OCI-LY3 (cell line): ENCODE data around the gene SAE1.

Source experiments
- H2AFZ ChIP-seq: fragments of 200-600, 300-600 bp; shearing (Covaris generic); 2 replicates; pipeline ENCODE4 v1.6.0; 2014; ENCODE audit warnings: antibody characterized with exemption, low read depth, low read length
- H3K27ac ChIP-seq: fragments of 200-600, 300-600 bp; sonication (generic); 2 replicates; pipeline ENCODE4 v1.5.1; 2014; ENCODE audit warnings: mild to moderate bottlenecking, low read length, moderate library complexity, mixed read lengths
- H3K27me3 ChIP-seq: fragments of 200-600, 300-600 bp; sonication (generic); 2 replicates; pipeline ENCODE4 v1.6.1; 2014; ENCODE audit warnings: low read depth, low read length, mixed read lengths
- H3K36me3 ChIP-seq: fragments of 200-600, 300-600 bp; sonication (generic); replicated peaks from 2 replicates; pipeline ENCODE3; 2014; ENCODE audit warnings: low read depth, low read length, mixed read lengths
- H3K4me1 ChIP-seq: fragments of 300-600, 200-600 bp; sonication (generic); 2 replicates; pipeline ENCODE4 v1.6.1; 2014; ENCODE audit warnings: low read length, mixed read lengths
- H3K4me2 ChIP-seq: fragments of 200-600, 300-600 bp; sonication (generic); 2 replicates; pipeline ENCODE4 v1.6.1; 2014; ENCODE audit warnings: low read length, mixed read lengths
- H3K4me3 ChIP-seq: fragments of 300-600, 200-600 bp; sonication (generic); 2 replicates; pipeline ENCODE4 v1.5.1; 2014; ENCODE audit warnings: antibody characterized with exemption, mild to moderate bottlenecking, low read length, moderate library complexity
- H3K79me2 ChIP-seq: fragments of 300-600, 200-600 bp; shearing (Covaris generic); 2 replicates; pipeline ENCODE4 v1.6.1; 2014; ENCODE audit warnings: mild to moderate bottlenecking, low read length, mixed read lengths
- H3K9ac ChIP-seq: fragments of 300-600, 200-600 bp; shearing (Covaris generic); 2 replicates; pipeline ENCODE4 v1.6.0; 2014; ENCODE audit warnings: mild to moderate bottlenecking, low read length, moderate library complexity
- H3K9me3 ChIP-seq: fragments of 200-600, 300-600 bp; shearing (Covaris generic); 2 replicates; pipeline ENCODE4 v1.6.1; 2014; ENCODE audit warnings: low read length, mixed read lengths; ENCODE audit not compliant: insufficient read depth
- H4K20me1 ChIP-seq: fragments of 200-600, 300-600 bp; sonication (generic); 2 replicates; pipeline ENCODE4 v1.6.1; 2016; ENCODE audit warnings: low read length, mixed read lengths; ENCODE audit not compliant: insufficient read depth
- CTCF ChIP-seq: fragments of 200-600, 300-600 bp; sonication (generic); IDR thresholded peaks from 2 replicates; pipeline ENCODE4 v1.5.1; 2014; ENCODE audit warnings: antibody characterized with exemption, low read length, low read depth
- EZH2phosphoT487 ChIP-seq: fragments of 200-600 bp; shearing (Covaris generic); IDR thresholded peaks from 2 replicates; pipeline ENCODE4 v1.6.1; 2018; ENCODE audit warnings: antibody characterized with exemption, mixed run types, low read depth

SAE1 gene

GRCh38 chr19:47228168-47228936, 97.7 kb downstream of the SAE1 start:
- Histone ChIP-seq H3K9me3 (no peaks in the 10 kb centered on the region), H2AFZ (no peak overlapping the region), H3K27ac (peak overlapping the region; percentile 88), H3K4me3 (peak overlapping the region; percentile 96), H3K79me2 (peaks cover 40% of the 10 kb centered on the region), H3K9ac (peak overlapping the region; percentile 92), H4K20me1 (peaks cover 17% of the 10 kb centered on the region), H3K27me3 (no peaks in the 10 kb centered on the region), H3K36me3 (peaks cover 11% of the 10 kb centered on the region), H3K4me1 (peaks cover 48% of the 10 kb centered on the region), H3K4me2 (peak overlapping the region; percentile 89)
- no peak for TF ChIP-seq CTCF
- TF ChIP-seq EZH2phosphoT487, result no peak

- H3K9ac ChIP-seq, result peak overlapping the region; percentile 92
Observed at GRCh38 chr19:47228937-47229675, 98.5 kb downstream of the SAE1 start.

GRCh38 chr19:47229676-47230053, 99.0 kb downstream of the SAE1 start:
- peaks cover 37% of the 10 kb centered on the region for H3K79me2 ChIP-seq
- H4K20me1 ChIP-seq, result peaks cover 13% of the 10 kb centered on the region
- TF ChIP-seq EZH2phosphoT487, result no peak
- TF ChIP-seq CTCF, result no peak
- H3K4me1 ChIP-seq, result peaks cover 48% of the 10 kb centered on the region
- peak overlapping the region; percentile 92 for H3K9ac ChIP-seq
- no peak overlapping the region for H2AFZ ChIP-seq
- peak overlapping the region; percentile 96 for H3K4me3 ChIP-seq
- peak overlapping the region; percentile 88 for H3K27ac ChIP-seq
- no peaks in the 10 kb centered on the region for H3K27me3 ChIP-seq
- peak overlapping the region; percentile 89 for H3K4me2 ChIP-seq
- H3K36me3 ChIP-seq, result peaks cover 7% of the 10 kb centered on the region
- H3K9me3 ChIP-seq, result no peaks in the 10 kb centered on the region

More at GRCh38 chr19:47228937-47229675, 98.5 kb downstream of the SAE1 start:
- peak overlapping the region; percentile 96 for H3K4me3 ChIP-seq
- H3K27me3 ChIP-seq, result no peaks in the 10 kb centered on the region
- H3K4me1 ChIP-seq, result peaks cover 48% of the 10 kb centered on the region
- peak overlapping the region; percentile 88 for H3K27ac ChIP-seq
- H4K20me1 ChIP-seq, result peaks cover 13% of the 10 kb centered on the region
- H3K36me3 ChIP-seq, result peaks cover 7% of the 10 kb centered on the region
- peaks cover 37% of the 10 kb centered on the region for H3K79me2 ChIP-seq
- H2AFZ ChIP-seq, result no peak overlapping the region
- H3K9me3 ChIP-seq, result no peaks in the 10 kb centered on the region
- no peak for TF ChIP-seq CTCF
- no peak for TF ChIP-seq EZH2phosphoT487
- H3K4me2 ChIP-seq, result peak overlapping the region; percentile 89
